SK-N-MC (cell line): Measurements from ENCODE around the gene GAP43.

Experiments
- EZH2 ChIP-seq: fragments of 200-600 bp; sonication (generic); IDR thresholded peaks from one replicate; pipeline ENCODE4 v1.6.1; 2017; ENCODE audit warnings: antibody characterized with exemption
- POLR2AphosphoS5 ChIP-seq: IDR thresholded peaks from 2 replicates; pipeline ENCODE4 v1.6.1; 2012; ENCODE audit warnings: mild to moderate bottlenecking, low read depth, low read length, borderline replicate concordance

- TF ChIP-seq POLR2AphosphoS5 (no peak), EZH2 (no peak)
These were observed 89.6 kb downstream of the GAP43 start for GRCh38 chr3:115712871-115713270.
